Body of pancreas (tissue), 4 donors: ENCODE data around the gene CDC45. TPM values are rescaled to one million over a fixed set of nuclear protein-coding genes. Genes with fewer than 3 reads are reported as not detected.
A peak's percentile ranks its signal among the peaks of the same experiment; 100 is the strongest.

Source experiments
- ATAC-seq: fragments of 150-250 bp; one replicate; pipeline ENCODE4 v1.9.1; 2016
- DNase-seq, 4 donors: peaks; one replicate each; pipeline ENCODE4 v3.0.0-alpha.2; 2019
- H3K27ac ChIP-seq, 4 donors: fragments of 200-600 bp; sonication (generic); 1 replicate in 3 of 4; 2 replicates in 1 of 4; pipeline versions ENCODE4 v1.5.1 to v1.6.1; 2016 to 2019; ENCODE audit warnings: mild to moderate bottlenecking in 1 of 4, mixed read lengths in 1 of 4, moderate library complexity in 1 of 4
- H3K27me3 ChIP-seq, 2 donors: fragments of 200-600 bp; sonication (generic); one replicate each; pipeline ENCODE4 v1.6.0; 2016; ENCODE audit warnings: mild to moderate bottlenecking in 1 of 2
- H3K36me3 ChIP-seq, 2 donors: fragments of 200-600 bp; sonication (generic); replicated peaks in 1 of 2; 2 replicates each; pipeline ENCODE4 v1.5.1; 2016; ENCODE audit warnings: low read depth in 2 of 2; ENCODE audit not compliant: insufficient read depth in 1 of 2
- H3K4me1 ChIP-seq: fragments of 200-600 bp; sonication (generic); one replicate; pipeline ENCODE4 v1.6.0; 2016
- H3K4me3 ChIP-seq, 2 donors: fragments of 200-600 bp; sonication (generic); 1 replicate in 1 of 2; 2 replicates in 1 of 2; pipeline ENCODE4 v1.5.1; 2016 to 2019
- H3K9me3 ChIP-seq, 3 donors: fragments of 200-600 bp; sonication (generic); 1 replicate in 2 of 3; 2 replicates in 1 of 3; pipeline ENCODE4 v1.5.1; 2016
- POLR2A ChIP-seq, 3 donors: fragments of 450-650 bp; IDR thresholded peaks; one replicate each; pipeline ENCODE4 v1.6.1; 2016; ENCODE audit warnings: antibody characterized with exemption in 3 of 3, mild to moderate bottlenecking in 2 of 3
- WGBS, 2 donors: methylation state at CpG; one replicate each; pipeline ENCODE4 v1.1.5; 2017; 5-methylcytosine and 5-hydroxymethylcytosine counted together
- intact Hi-C: fragments of 100-400 bp; cut with DNase I; formaldehyde crosslinking; loops from one replicate; pipeline ENCODE4 v1.15.1; 2023
- total RNA-seq, 2 donors: library from RNA; depleted of rRNA; stranded (reverse); fragments of >200 nt; gene quantifications; one replicate each; pipeline ENCODE4 v1.1.0, GENCODE V29; 2016
- TF ChIP-seq, protein P1 (sequence below), 7 experiments: fragments of 450-650 bp in 4 of 7; fragments of 200-600 bp in 3 of 7; sonication (generic) in 3 of 7; IDR thresholded peaks; one replicate each; pipeline ENCODE4 v1.5.1; 2016 to 2019; ENCODE audit warnings: antibody characterized with exemption in 7 of 7

The CDC45 gene
- total RNA-seq, 2 donors from 2014 or later = not detected

GRCh38 chr22:19522190-19522880, 42.6 kb downstream of the CDC45 start:
- no peak overlapping the region for H3K27ac ChIP-seq
- peaks cover 0 to 7% of the 10 kb centered on the region in 2 donors for H3K27me3 ChIP-seq
- intact Hi-C loops = no loop called here
- H3K4me1 ChIP-seq = peaks cover 16% of the 10 kb centered on the region
- no peaks in the 10 kb centered on the region for H3K9me3 ChIP-seq
- TF ChIP-seq, protein P1, sequence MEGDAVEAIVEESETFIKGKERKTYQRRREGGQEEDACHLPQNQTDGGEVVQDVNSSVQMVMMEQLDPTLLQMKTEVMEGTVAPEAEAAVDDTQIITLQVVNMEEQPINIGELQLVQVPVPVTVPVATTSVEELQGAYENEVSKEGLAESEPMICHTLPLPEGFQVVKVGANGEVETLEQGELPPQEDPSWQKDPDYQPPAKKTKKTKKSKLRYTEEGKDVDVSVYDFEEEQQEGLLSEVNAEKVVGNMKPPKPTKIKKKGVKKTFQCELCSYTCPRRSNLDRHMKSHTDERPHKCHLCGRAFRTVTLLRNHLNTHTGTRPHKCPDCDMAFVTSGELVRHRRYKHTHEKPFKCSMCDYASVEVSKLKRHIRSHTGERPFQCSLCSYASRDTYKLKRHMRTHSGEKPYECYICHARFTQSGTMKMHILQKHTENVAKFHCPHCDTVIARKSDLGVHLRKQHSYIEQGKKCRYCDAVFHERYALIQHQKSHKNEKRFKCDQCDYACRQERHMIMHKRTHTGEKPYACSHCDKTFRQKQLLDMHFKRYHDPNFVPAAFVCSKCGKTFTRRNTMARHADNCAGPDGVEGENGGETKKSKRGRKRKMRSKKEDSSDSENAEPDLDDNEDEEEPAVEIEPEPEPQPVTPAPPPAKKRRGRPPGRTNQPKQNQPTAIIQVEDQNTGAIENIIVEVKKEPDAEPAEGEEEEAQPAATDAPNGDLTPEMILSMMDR (IDR thresholded peaks at IDR 0.05) = no peak
- no peak for TF ChIP-seq POLR2A (IDR thresholded peaks at IDR 0.05)
- H3K4me3 ChIP-seq = no peak overlapping the region
- no peaks in the 10 kb centered on the region for H3K36me3 ChIP-seq
- ATAC-seq = no peak
- WGBS, 2 donors = 54 to 61% methylated on average over 6 to 16 of the region's 16 CpGs
- no peak for DNase-seq

DNA sequence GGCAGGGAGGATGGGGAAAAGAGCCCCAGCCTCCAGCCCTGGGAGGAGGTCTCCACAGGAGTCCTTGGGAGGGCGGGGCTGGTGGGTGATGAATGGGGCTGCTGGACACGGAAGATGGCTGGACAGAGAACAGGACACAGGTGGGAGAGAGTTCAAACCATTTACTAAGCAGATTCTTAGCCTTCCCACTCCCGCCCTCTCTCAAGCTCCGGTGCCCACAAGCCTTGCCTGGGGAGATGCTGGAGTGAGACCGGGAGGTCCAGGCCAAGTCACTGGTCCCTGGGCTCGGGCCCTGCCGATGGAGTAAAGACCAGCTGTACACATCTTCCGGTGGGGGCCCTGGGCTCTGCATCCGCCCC, 43.1 kb downstream of the CDC45 start:
- WGBS, 2 donors = 26% methylated on average over 9 of the region's 9 CpGs; no CpG with 5 or more reads in 1 of the 2 donors

GRCh38 chr22:19523240-19524169, 43.8 kb downstream of the CDC45 start:
- H3K27ac ChIP-seq = no peak overlapping the region
- peaks cover 16% of the 10 kb centered on the region for H3K4me1 ChIP-seq
- intact Hi-C loops = no loop called here
- H3K9me3 ChIP-seq = no peaks in the 10 kb centered on the region
- peaks cover 0 to 7% of the 10 kb centered on the region in 2 donors for H3K27me3 ChIP-seq
- WGBS, 2 donors = 2 to 12% methylated on average over 13 to 99 of the region's 99 CpGs
- no peaks in the 10 kb centered on the region for H3K36me3 ChIP-seq
- TF ChIP-seq, protein P1 (IDR thresholded peaks at IDR 0.05) = no peak
- TF ChIP-seq POLR2A (IDR thresholded peaks at IDR 0.05) = no peak
- H3K4me3 ChIP-seq = no peak overlapping the region
- ATAC-seq (no peak), DNase-seq (no peak)

More for the DNA sequence above, 43.1 kb downstream of the CDC45 start:
- Histone ChIP-seq H3K4me3 (no peak overlapping the region), H3K27me3 (peaks cover 0 to 7% of the 10 kb centered on the region in 2 donors), H3K9me3 (no peaks in the 10 kb centered on the region), H3K4me1 (peaks cover 16% of the 10 kb centered on the region), H3K27ac (no peak overlapping the region), H3K36me3 (no peaks in the 10 kb centered on the region)
- TF ChIP-seq, protein P1 (IDR thresholded peaks at IDR 0.05) = no peak
- TF ChIP-seq POLR2A (IDR thresholded peaks at IDR 0.05) = no peak
- ATAC-seq (no peak), DNase-seq (no peak)
- intact Hi-C loops = no loop called here

DNA sequence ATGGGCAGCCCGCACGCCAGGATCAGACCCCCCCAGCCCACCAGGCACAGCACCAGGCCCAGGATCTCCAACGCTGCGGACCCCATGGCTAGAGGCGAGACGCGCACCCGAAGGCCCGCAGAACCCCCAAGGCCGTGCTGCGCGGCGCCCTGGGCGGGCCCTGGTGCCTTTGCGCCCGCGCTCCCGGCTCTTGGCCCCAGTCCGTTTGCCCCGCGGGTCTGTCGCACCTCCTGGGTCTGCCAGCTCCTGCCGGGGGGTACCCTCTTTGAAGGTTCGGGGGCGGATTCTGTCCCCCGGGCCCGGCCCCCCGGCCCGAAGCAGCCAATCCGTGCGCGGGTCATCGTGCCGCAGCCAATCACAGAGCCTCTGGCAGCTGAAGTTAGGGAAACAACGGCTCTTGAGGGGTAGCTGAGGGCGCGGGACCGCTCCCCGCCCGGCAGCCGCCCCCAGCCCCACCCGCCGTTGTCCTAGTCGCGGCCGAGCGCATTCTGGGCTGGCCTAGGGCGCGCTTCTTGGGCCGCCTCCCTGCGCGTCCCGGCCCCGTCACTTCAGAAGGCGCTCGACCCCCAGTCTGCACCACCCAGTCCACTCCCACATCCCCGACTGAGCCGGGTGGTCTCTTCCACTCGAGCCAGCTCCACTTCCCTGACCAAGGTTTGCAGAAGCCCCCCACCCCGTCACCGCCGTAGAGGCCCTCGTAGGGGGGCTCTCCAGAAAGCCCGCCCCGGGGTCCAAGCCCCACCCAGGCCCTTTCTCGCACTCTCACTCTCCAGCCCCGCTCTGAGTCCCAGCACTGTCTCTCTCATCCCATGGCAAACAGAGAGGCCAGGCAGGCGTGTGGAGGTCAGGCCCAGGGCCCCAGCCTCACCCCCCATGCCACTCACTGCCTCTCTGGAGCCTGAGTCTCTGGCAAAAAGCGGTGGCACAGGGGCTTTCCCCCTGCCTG, 44.7 kb downstream of the CDC45 start, which contains the start of gene CLDN5:
CLDN5 (minus strand) TSS at position 241 of the 946 bp plus-strand sequence; CDS start at position 86, 155 bp downstream.
- TF ChIP-seq POLR2A (IDR thresholded peaks at IDR 0.05) = peak in 1 of 3 donors; percentile 33
- TF ChIP-seq, protein P1 (IDR thresholded peaks at IDR 0.05) = no peak
- ATAC-seq = peak; percentile 36
- peaks cover 0 to 7% of the 10 kb centered on the region in 2 donors for H3K27me3 ChIP-seq

More for the DNA sequence above, 44.7 kb downstream of the CDC45 start, which contains the start of gene CLDN5:
- Histone ChIP-seq H3K4me1 (peaks cover 16% of the 10 kb centered on the region), H3K4me3 (no peak within 1 kb of the TSS), H3K27ac (peak within 1 kb of the TSS in 2 of 4 donors; percentile 1 to 36), H3K9me3 (no peaks in the 10 kb centered on the region), H3K36me3 (no peaks in the 10 kb centered on the region)
- DNase-seq = no peak
- intact Hi-C loops = no loop called here
- 3% methylated on average over 11 to 68 of the region's 69 CpGs for WGBS, 2 donors
